WERI-Rb-1 (cell line): ENCODE data around the gene TMEM132D.

ENCODE experiments used
- DNase-seq: peaks from one replicate; pipeline ENCODE4 v3.0.0-alpha.2; 2020
- H3K27ac ChIP-seq: fragments of 250-450 bp; sonication (Bioruptor Pico); 2 replicates; pipeline ENCODE4 v1.5.1; 2020; ENCODE audit warnings: mild to moderate bottlenecking, moderate library complexity
- H3K27me3 ChIP-seq: fragments of 250-450 bp; sonication (Bioruptor Pico); 2 replicates; pipeline ENCODE4 v1.5.1; 2021; ENCODE audit warnings: mild to moderate bottlenecking, low read depth, moderate library complexity; ENCODE audit not compliant: insufficient read depth, severe bottlenecking
- H3K36me3 ChIP-seq: fragments of 250-450 bp; sonication (Bioruptor Pico); 2 replicates; pipeline ENCODE4 v1.5.1; 2020; ENCODE audit warnings: mild to moderate bottlenecking, moderate library complexity
- H3K4me3 ChIP-seq: 2 replicates; pipeline ENCODE4 v1.5.1; 2011; ENCODE audit warnings: low read depth, mild to moderate bottlenecking, control low read depth, low read length
- H3K9me3 ChIP-seq: fragments of 250-450 bp; sonication (Bioruptor Pico); 2 replicates; pipeline ENCODE4 v1.5.1; 2021; ENCODE audit warnings: mild to moderate bottlenecking, moderate library complexity; ENCODE audit not compliant: severe bottlenecking
- CTCF ChIP-seq: IDR thresholded peaks from 2 replicates; pipeline ENCODE4 v1.5.1; 2011; ENCODE audit warnings: low read depth, mild to moderate bottlenecking, control low read depth, inconsistent platforms, low read length

The TMEM132D gene

GRCh38 chr12:129076441-129077320 is 827.1 kb downstream of the TMEM132D start:
- H3K4me3 ChIP-seq = no peak overlapping the region
- H3K27ac ChIP-seq = peak overlapping the region; percentile 38
- DNase-seq = peak; percentile 35
- no peak for TF ChIP-seq CTCF
- no peaks in the 10 kb centered on the region for H3K9me3 ChIP-seq
- H3K36me3 ChIP-seq = no peaks in the 10 kb centered on the region
- H3K27me3 ChIP-seq = no peaks in the 10 kb centered on the region

- DNase-seq = peak; percentile 51
- no peak for TF ChIP-seq CTCF
- H3K27me3 ChIP-seq = no peaks in the 10 kb centered on the region
Observed at GRCh38 chr12:129075460-129076208, 828.2 kb downstream of the TMEM132D start.

GRCh38 chr12:129074379-129074778 is 829.4 kb downstream of the TMEM132D start:
- Histone ChIP-seq H3K9me3 (no peaks in the 10 kb centered on the region), H3K27me3 (no peaks in the 10 kb centered on the region), H3K4me3 (no peak overlapping the region), H3K27ac (no peak overlapping the region), H3K36me3 (no peaks in the 10 kb centered on the region)
- TF ChIP-seq CTCF = no peak
- no peak for DNase-seq

More at GRCh38 chr12:129075460-129076208, 828.2 kb downstream of the TMEM132D start:
- Histone ChIP-seq H3K36me3 (no peaks in the 10 kb centered on the region), H3K27ac (no peak overlapping the region), H3K4me3 (no peak overlapping the region), H3K9me3 (no peaks in the 10 kb centered on the region)

- no peak for TF ChIP-seq CTCF
- H3K27ac ChIP-seq = no peak overlapping the region
- no peak for DNase-seq
- no peaks in the 10 kb centered on the region for H3K27me3 ChIP-seq
- H3K4me3 ChIP-seq = no peak overlapping the region
- H3K9me3 ChIP-seq = no peaks in the 10 kb centered on the region
- H3K36me3 ChIP-seq = no peaks in the 10 kb centered on the region
Observed at GRCh38 chr12:129073157-129073915, 830.5 kb downstream of the TMEM132D start.

GRCh38 chr12:129071362-129071761 is 832.5 kb downstream of the TMEM132D start:
- Histone ChIP-seq H3K36me3 (no peaks in the 10 kb centered on the region), H3K4me3 (no peak overlapping the region), H3K9me3 (no peaks in the 10 kb centered on the region), H3K27ac (no peak overlapping the region), H3K27me3 (no peaks in the 10 kb centered on the region)
- no peak for TF ChIP-seq CTCF
- DNase-seq = no peak
